ENCODE results near the gene DYRK1B. TPM values are rescaled to one million over a fixed set of nuclear protein-coding genes. Genes with fewer than 3 reads are reported as not detected.

DYRK1B gene
- total RNA-seq, 1 experiment from 2014 or later: 12.2 TPM

GRCh38 chr19:39845172-39845571 lies 11.2 kb upstream of the DYRK1B start (continued):
- TF ChIP-seq ETV6 (CRISPR knock-in tag; IDR thresholded peaks at IDR 0.05) (no peak), AR (CRISPR knock-in tag; IDR thresholded peaks at IDR 0.05) (no peak), ZBTB43 (CRISPR knock-in tag; IDR thresholded peaks at IDR 0.05) (no peak), ZNF232 (CRISPR knock-in tag; IDR thresholded peaks at IDR 0.05) (no peak), GRHL2 (CRISPR knock-in tag; IDR thresholded peaks at IDR 0.05; ENCODE audit: insufficient replicate concordance, severe bottlenecking) (no peak), E2F1 (CRISPR knock-in tag; IDR thresholded peaks at IDR 0.05) (no peak), E2F5 (CRISPR knock-in tag; IDR thresholded peaks at IDR 0.05) (no peak)

- H3K27ac Mint-ChIP-seq: peak overlapping the region; percentile 89
- POLR2A ChIA-PET: interaction anchor here (1.5 kb wide), 1 partner anchor 10 kb away, joined by 6 read pairs; the partner anchor contains the start of gene DYRK1B
- no peaks in the 10 kb centered on the region for H3K9me3 Mint-ChIP-seq
- ATAC-seq: no peak
- H3K36me3 Mint-ChIP-seq: peaks cover 11% of the 10 kb centered on the region
- peaks cover 5% of the 10 kb centered on the region for H3K27me3 Mint-ChIP-seq (ENCODE audit: low read depth)
- H3K4me3 Mint-ChIP-seq: peak overlapping the region; percentile 94
- CTCF ChIA-PET: interaction anchor here (1.1 to 3.7 kb wide), 6 partner anchors 10 to 77 kb away, joined by 4 to 22 read pairs (median 16); partner anchors contain the start of gene DYRK1B
- H3K4me1 Mint-ChIP-seq: peaks cover 40% of the 10 kb centered on the region
- TF ChIP-seq CTCF (IDR thresholded peaks at IDR 0.05): peak; percentile 36; the same call in 1 of the 2 replicates
- TF ChIP-seq ATF3 (CRISPR knock-in tag; conservative IDR thresholded peaks at IDR 0.05): no peak
- DNase-seq (ENCODE audit: low spot score): no peak
Observed at GRCh38 chr19:39843919-39844793, 10.2 kb upstream of the DYRK1B start.

- peak overlapping the region; percentile 22; the same call in 1 of the 2 replicates for H3K4me3 Mint-ChIP-seq
- ATAC-seq: no peak
- no peak for DNase-seq (ENCODE audit: low spot score)
- ChIA-PET CTCF (interaction anchor here (0.6 to 3.6 kb wide), 11 partner anchors 9 to 323 kb away, joined by 3 to 22 read pairs (median 4); partner anchors contain the start of gene DYRK1B), POLR2A (interaction anchor here (1.5 kb wide), 1 partner anchor 9 kb away, joined by 6 read pairs; the partner anchor contains the start of gene DYRK1B)
- H3K9me3 Mint-ChIP-seq: no peaks in the 10 kb centered on the region
- peak overlapping the region; percentile 69 for H3K27ac Mint-ChIP-seq
- no peaks in the 10 kb centered on the region for H3K27me3 Mint-ChIP-seq (ENCODE audit: low read depth)
- peaks cover 23% of the 10 kb centered on the region for H3K36me3 Mint-ChIP-seq
- TF ChIP-seq KAT7 (CRISPR knock-in tag; IDR thresholded peaks at IDR 0.05; ENCODE audit: borderline replicate concordance): no peak
- H3K4me1 Mint-ChIP-seq: peaks cover 40% of the 10 kb centered on the region
Observed at GRCh38 chr19:39842693-39843435, 8.9 kb upstream of the DYRK1B start.

Measured in WTC11 (cell line).